DOHH2 (cell line): ENCODE results near the gene RPH3AL.

ENCODE experiments used
- CTCF ChIP-seq: fragments of 200-600 bp; sonication (generic); IDR thresholded peaks from one replicate; pipeline ENCODE4 v1.5.1; 2014; ENCODE audit warnings: antibody characterized with exemption, mild to moderate bottlenecking, low read depth, low read length; ENCODE audit not compliant: poor library complexity, severe bottlenecking
- EZH2phosphoT487 ChIP-seq: fragments of 200-600 bp; sonication (generic); IDR thresholded peaks from 2 replicates; pipeline ENCODE4 v1.6.1; 2017; ENCODE audit warnings: borderline replicate concordance, mild to moderate bottlenecking, antibody characterized with exemption, low read length, moderate library complexity, mixed read lengths

GRCh38 chr17:320809-321385, 31.7 kb downstream of the RPH3AL start:
- TF ChIP-seq CTCF (no peak), EZH2phosphoT487 (no peak)
